Thyroid gland (tissue), 4 donors: ENCODE measurements around the gene GLRX. TPM values are rescaled to one million over a fixed set of nuclear protein-coding genes. Genes with fewer than 3 reads are reported as not detected.

Source experiments
- DNase-seq, 2 donors: peaks; one replicate each; pipeline ENCODE4 v3.0.0-alpha.2; 2019
- H3K27ac ChIP-seq, 3 donors: fragments of 200-600 bp; sonication (generic); 1 replicate in 2 of 3; 2 replicates in 1 of 3; pipeline ENCODE4 v1.5.1; 2016 to 2019; ENCODE audit warnings: mild to moderate bottlenecking in 1 of 3, moderate library complexity in 1 of 3
- H3K27me3 ChIP-seq: fragments of 200-600 bp; sonication (generic); one replicate; pipeline ENCODE4 v1.5.1; 2019
- H3K36me3 ChIP-seq, 2 donors: fragments of 200-600 bp; sonication (generic); one replicate each; pipeline ENCODE4 v1.5.1; 2016 to 2019
- H3K4me1 ChIP-seq, 2 donors: fragments of 200-600 bp; sonication (generic); one replicate each; pipeline ENCODE4 v1.5.1; 2017 to 2019
- H3K4me3 ChIP-seq, 3 donors: fragments of 200-600 bp; sonication (generic); replicated peaks in 1 of 3; 1 replicate in 2 of 3; 2 replicates in 1 of 3; pipeline ENCODE4 v1.5.1; 2016; ENCODE audit warnings: mild to moderate bottlenecking in 1 of 3
- H3K9me3 ChIP-seq: fragments of 200-600 bp; sonication (generic); one replicate; pipeline ENCODE4 v1.5.1; 2017
- CTCF ChIP-seq, 6 experiments: fragments of 200-600 bp in 3 of 6; fragments of 450-650 bp in 3 of 6; sonication (generic) in 3 of 6; IDR thresholded peaks; one replicate each; pipeline ENCODE4 v1.5.1; 2016 to 2019; ENCODE audit warnings: antibody characterized with exemption in 6 of 6, mild to moderate bottlenecking in 2 of 6, inconsistent platforms in 1 of 6, moderate library complexity in 1 of 6
- POLR2A ChIP-seq, 2 donors: fragments of 450-650 bp; IDR thresholded peaks; one replicate each; pipeline ENCODE4 v1.6.1; 2017; ENCODE audit warnings: antibody characterized with exemption in 2 of 2, mild to moderate bottlenecking in 2 of 2, moderate library complexity in 1 of 2
- WGBS, 2 donors: methylation state at CpG; one replicate each; pipeline ENCODE4 v1.1.5; 2017; 5-methylcytosine and 5-hydroxymethylcytosine counted together
- intact Hi-C: fragments of 100-400 bp; cut with DNase I; formaldehyde crosslinking; loops from one replicate; pipeline ENCODE4 v1.15.1; 2023
- total RNA-seq, 4 donors: library from RNA; depleted of rRNA; stranded (reverse); fragments of >200 nt; gene quantifications; one replicate each; pipeline ENCODE4 v1.2.3, GENCODE V29; 2016

Gene GLRX
- total RNA-seq, 4 donors from 2014 or later = 30.1 to 68.7 (median 37.7) TPM

- H3K36me3 ChIP-seq = no peaks in the 10 kb centered on the region
- H3K27me3 ChIP-seq = no peaks in the 10 kb centered on the region
- no peak overlapping the region for H3K4me3 ChIP-seq
- peak overlapping the region; percentile 15 to 68 (median 49) for H3K27ac ChIP-seq
- no peaks in the 10 kb centered on the region for H3K9me3 ChIP-seq
- intact Hi-C loops = no loop called here
- TF ChIP-seq POLR2A (IDR thresholded peaks at IDR 0.05) (no peak), CTCF (IDR thresholded peaks at IDR 0.05) (no peak)
- peak; percentile 21 to 29 for DNase-seq
- WGBS, 2 donors = 55 to 60% methylated on average over 10 of the region's 10 CpGs
- H3K4me1 ChIP-seq = peaks cover 26 to 34% of the 10 kb centered on the region in 2 donors
Measured at GRCh38 chr5:95808686-95809413, 13.7 kb downstream of the GLRX start.

- WGBS, 2 donors = 82 to 91% methylated on average over 7 of the region's 7 CpGs
- Histone ChIP-seq H3K27ac (peak overlapping the region in 2 of 3 donors; percentile 11 to 49), H3K36me3 (no peaks in the 10 kb centered on the region), H3K4me1 (peaks cover 26 to 34% of the 10 kb centered on the region in 2 donors), H3K4me3 (no peak overlapping the region), H3K9me3 (no peaks in the 10 kb centered on the region), H3K27me3 (no peaks in the 10 kb centered on the region)
- TF ChIP-seq POLR2A (IDR thresholded peaks at IDR 0.05) = no peak
- no peak for TF ChIP-seq CTCF (IDR thresholded peaks at IDR 0.05)
- no peak for DNase-seq
- intact Hi-C loops = no loop called here
Measured at GRCh38 chr5:95808013-95808685, 14.4 kb downstream of the GLRX start.

GRCh38 chr5:95806687-95807086 is 15.8 kb downstream of the GLRX start:
- Histone ChIP-seq H3K27me3 (no peaks in the 10 kb centered on the region), H3K4me3 (no peak overlapping the region), H3K9me3 (no peaks in the 10 kb centered on the region), H3K27ac (no peak overlapping the region), H3K4me1 (peaks cover 21% of the 10 kb centered on the region in 2 donors), H3K36me3 (no peaks in the 10 kb centered on the region)
- intact Hi-C loops = no loop called here
- TF ChIP-seq POLR2A (IDR thresholded peaks at IDR 0.05) = no peak
- no peak for TF ChIP-seq CTCF (IDR thresholded peaks at IDR 0.05)
- no peak for DNase-seq
- 96 to 97% methylated on average over 6 to 7 of the region's 7 CpGs for WGBS, 2 donors

- Histone ChIP-seq H3K27me3 (no peaks in the 10 kb centered on the region), H3K27ac (no peak overlapping the region), H3K4me1 (peaks cover 10 to 13% of the 10 kb centered on the region in 2 donors), H3K36me3 (no peaks in the 10 kb centered on the region), H3K9me3 (no peaks in the 10 kb centered on the region), H3K4me3 (no peak overlapping the region)
- intact Hi-C loops = no loop called here
- 80 to 87% methylated on average over 6 of the region's 6 CpGs for WGBS, 2 donors
- no peak for DNase-seq
- TF ChIP-seq POLR2A (IDR thresholded peaks at IDR 0.05) (no peak), CTCF (IDR thresholded peaks at IDR 0.05) (no peak)
Measured at GRCh38 chr5:95804736-95805539, 17.6 kb downstream of the GLRX start.
